ENCODE data around the gene HAPLN2. TPM values are rescaled to one million over a fixed set of nuclear protein-coding genes. Genes with fewer than 3 reads are reported as not detected.

Gene HAPLN2
- total and polyA plus RNA-seq, 2 of the 4 experiments (the other 2 are of a cell fraction): not detected

GRCh38 chr1:156658496-156658895 lies 39.3 kb downstream of the HAPLN2 start:
- Histone ChIP-seq H3K4me2 (ENCODE audit: low read depth, low read length) (no peak overlapping the region), H3K23ac (ENCODE audit: low read depth, low read length) (no peak overlapping the region), H3K9ac (ENCODE audit: low read depth, low read length) (no peak overlapping the region), H3K4me1 (ENCODE audit: control insufficient read depth, insufficient read depth, low read length) (peaks cover 32% of the 10 kb centered on the region), H3K14ac (replicated peaks; ENCODE audit: low read depth, low read length) (no peak overlapping the region), H4K5ac (ENCODE audit: low read depth, low read length) (no peak overlapping the region), H4K91ac (ENCODE audit: insufficient read depth, low read depth, low read length) (no peak overlapping the region), H3K9me3 (ENCODE audit: control insufficient read depth, insufficient read depth, low read length) (no peaks in the 10 kb centered on the region), H2AK5ac (ENCODE audit: low read depth, low read length) (no peak overlapping the region), H3K18ac (ENCODE audit: low read depth, low read length) (no peak overlapping the region), H2BK20ac (ENCODE audit: low read depth, low read length) (no peak overlapping the region), H4K20me1 (ENCODE audit: insufficient read depth, low read length) (0 out of 2 replicates have a peak, but pooled peaks cover 8% of the 10 kb centered on the region), H3K4me3 (ENCODE audit: insufficient read depth, low read depth, low read length) (no peak overlapping the region), H3K27me3 (ENCODE audit: control insufficient read depth, insufficient read depth, low read length) (peaks cover 32% of the 10 kb centered on the region), H3K56ac (ENCODE audit: extremely low read depth, insufficient read depth, low read length) (no peak overlapping the region), H4K8ac (ENCODE audit: low read depth in 2 of 2, low read length in 2 of 2) (no peak overlapping the region), H2AK9ac (replicated peaks; ENCODE audit: low read depth, low read length, poor library complexity) (no peak overlapping the region), H3K27ac (ENCODE audit: insufficient read depth, low read length) (no peak overlapping the region), H2BK5ac (ENCODE audit: low read depth, low read length, poor library complexity, severe bottlenecking) (no peak overlapping the region), H3K36me3 (ENCODE audit: control insufficient read depth, insufficient read depth, low read length) (no peaks in the 10 kb centered on the region), H3K9me1 (ENCODE audit: insufficient read depth, low read length) (peaks cover 11% of the 10 kb centered on the region), H2BK15ac (ENCODE audit: low read depth, low read length) (no peak overlapping the region), H3K4ac (ENCODE audit: low read depth, low read length) (no peak overlapping the region), H3K79me1 (ENCODE audit: low read depth in 1 of 2, low read length in 2 of 2) (peaks cover 0 to 13% of the 10 kb centered on the region in 2 experiments; a peak in 2 of 4 replicates), H2BK120ac (ENCODE audit: low read depth, low read length) (no peak overlapping the region), H2AFZ (replicated peaks; ENCODE audit: low read length, poor library complexity) (no peak overlapping the region)
- 71% methylated on average over 5 of the region's 14 CpGs; no CpG with 5 or more reads in 1 of the 2 experiments for WGBS, 2 experiments (ENCODE audit: extremely low coverage in 2 of 2, insufficient read length in 1 of 2)
- TF ChIP-seq BHLHE40 (IDR thresholded peaks at IDR 0.05; ENCODE audit: low read depth, low read length): no peak
- TF ChIP-seq RFX5 (IDR thresholded peaks at IDR 0.05; ENCODE audit: low read depth, low read length): no peak
- TF ChIP-seq FOS (IDR thresholded peaks at IDR 0.05; ENCODE audit: low read depth, low read length): no peak
- no peak for TF ChIP-seq SMC3 (IDR thresholded peaks at IDR 0.05; ENCODE audit: low read depth, low read length)
- TF ChIP-seq CHD1 (IDR thresholded peaks at IDR 0.05; ENCODE audit: low read depth, low read length): no peak
- TF ChIP-seq RAD21 (IDR thresholded peaks at IDR 0.05; ENCODE audit: low read length): no peak
- TF ChIP-seq USF2 (IDR thresholded peaks at IDR 0.05; ENCODE audit: low read depth, low read length): no peak
- no peak for TF ChIP-seq MAFK (IDR thresholded peaks at IDR 0.05; ENCODE audit: low read depth, low read length)
- TF ChIP-seq MXI1 (IDR thresholded peaks at IDR 0.05; ENCODE audit: borderline replicate concordance, low read depth, low read length): no peak
- no peak for TF ChIP-seq MAZ (IDR thresholded peaks at IDR 0.05; ENCODE audit: borderline replicate concordance, low read depth, low read length)
- TF ChIP-seq CEBPB (IDR thresholded peaks at IDR 0.05; ENCODE audit: low read depth, low read length): no peak
- no peak for TF ChIP-seq RCOR1 (IDR thresholded peaks at IDR 0.05; ENCODE audit: insufficient replicate concordance, low read length)
- no peak for TF ChIP-seq CTCF (conservative IDR thresholded peaks at IDR 0.05; ENCODE audit: low read depth, low read length)
- TF ChIP-seq POLR2A (IDR thresholded peaks at IDR 0.05; ENCODE audit: low read depth, low read length): no peak
- no peak for TF ChIP-seq ELK1 (IDR thresholded peaks at IDR 0.05; ENCODE audit: borderline replicate concordance, low read depth, low read length)
- TF ChIP-seq NFE2L2 (IDR thresholded peaks at IDR 0.05; ENCODE audit: low read depth, low read length): no peak
- ChIA-PET CTCF (interaction anchor here (1.0 to 1.3 kb wide), 3 partner anchors 20 to 68 kb away, joined by 3 to 5 read pairs (median 5); no protein-coding TSS in a partner anchor), POLR2A (ENCODE audit: unreplicated experiment) (no interaction called here)
- dilution Hi-C loops (cut with HindIII; ENCODE audit: low sequenced_read_pairs, unreplicated experiment) (no loop called here), intact Hi-C loops (cut with micrococcal nuclease) (no loop called here), in situ Hi-C loops (cut with MboI; ENCODE audit: low sequenced_read_pairs) (loop anchor here (5.0 kb wide), 1 partner anchor 36 kb away; no protein-coding TSS in a partner anchor)
- DNase-seq (no peak), ATAC-seq (ENCODE audit: low read depth) (no peak)
- no TSS peak for BruUV-seq (replicated peaks)

All from IMR-90 (cell line).